Cardiac fibroblast (primary cell): ENCODE results near the gene ZNF22.
A peak's percentile ranks its signal among the peaks of the same experiment; 100 is the strongest.

ENCODE experiments used
- DNase-seq, 2 donors: peaks; one replicate each; pipeline versions ENCODE4 v3.0.0 to v3.0.0-alpha.2; 2010; ENCODE audit warnings: low read depth in 2 of 2
- H3K4me3 ChIP-seq, 2 donors: replicated peaks in 1 of 2; 1 replicate in 1 of 2; 2 replicates in 1 of 2; pipeline ENCODE4 v1.5.1; 2011; ENCODE audit warnings: low read depth in 2 of 2, low read length in 2 of 2, mild to moderate bottlenecking in 2 of 2, moderate library complexity in 1 of 2
- TF ChIP-seq, protein P1 (sequence below): IDR thresholded peaks from one replicate; pipeline ENCODE4 v1.5.1; 2011; ENCODE audit warnings: low read depth, mild to moderate bottlenecking, low read length, inconsistent platforms

ZNF22 gene

DNA sequence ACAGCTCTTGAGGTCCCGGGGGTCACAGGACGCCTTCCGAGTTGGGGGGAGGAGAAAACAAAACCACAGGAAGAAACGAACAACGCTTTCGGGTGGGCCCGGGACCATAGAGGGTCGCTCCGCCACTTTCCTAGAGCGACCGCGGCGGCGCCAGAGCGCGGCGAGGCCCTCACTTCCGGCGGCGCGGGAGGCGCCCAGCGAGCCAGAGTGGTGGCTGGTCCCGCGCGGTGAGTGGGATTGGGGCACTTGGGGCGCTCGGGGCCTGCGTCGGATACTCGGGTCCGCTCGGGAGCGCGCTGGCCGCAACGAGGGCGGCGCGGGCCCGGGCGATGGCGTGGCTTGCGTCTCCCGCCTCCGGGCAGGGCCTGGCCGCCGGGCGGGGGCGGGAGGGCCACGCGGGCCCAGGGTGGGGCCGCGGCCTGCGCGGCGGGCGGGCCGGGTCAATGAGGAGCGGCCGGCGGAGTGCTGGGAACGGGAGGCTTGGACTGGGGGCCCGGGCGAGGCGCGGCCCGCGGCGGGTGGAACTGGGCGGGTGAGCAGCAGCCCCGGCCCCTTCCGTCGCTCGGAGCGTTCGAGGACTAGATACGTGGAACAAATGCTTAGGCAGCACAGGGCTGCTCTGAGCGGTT is at the start of gene ZNF22:
Gene ZNF22, plus strand, starts transcription at position 172 of the 629 bp plus-strand sequence. CDS start 2,446 bp downstream, outside the sequence.
- DNase-seq: peak; percentile 70 to 79
- peak within 1 kb of the TSS; percentile 48 to 53 for H3K4me3 ChIP-seq
- TF ChIP-seq, protein P1, sequence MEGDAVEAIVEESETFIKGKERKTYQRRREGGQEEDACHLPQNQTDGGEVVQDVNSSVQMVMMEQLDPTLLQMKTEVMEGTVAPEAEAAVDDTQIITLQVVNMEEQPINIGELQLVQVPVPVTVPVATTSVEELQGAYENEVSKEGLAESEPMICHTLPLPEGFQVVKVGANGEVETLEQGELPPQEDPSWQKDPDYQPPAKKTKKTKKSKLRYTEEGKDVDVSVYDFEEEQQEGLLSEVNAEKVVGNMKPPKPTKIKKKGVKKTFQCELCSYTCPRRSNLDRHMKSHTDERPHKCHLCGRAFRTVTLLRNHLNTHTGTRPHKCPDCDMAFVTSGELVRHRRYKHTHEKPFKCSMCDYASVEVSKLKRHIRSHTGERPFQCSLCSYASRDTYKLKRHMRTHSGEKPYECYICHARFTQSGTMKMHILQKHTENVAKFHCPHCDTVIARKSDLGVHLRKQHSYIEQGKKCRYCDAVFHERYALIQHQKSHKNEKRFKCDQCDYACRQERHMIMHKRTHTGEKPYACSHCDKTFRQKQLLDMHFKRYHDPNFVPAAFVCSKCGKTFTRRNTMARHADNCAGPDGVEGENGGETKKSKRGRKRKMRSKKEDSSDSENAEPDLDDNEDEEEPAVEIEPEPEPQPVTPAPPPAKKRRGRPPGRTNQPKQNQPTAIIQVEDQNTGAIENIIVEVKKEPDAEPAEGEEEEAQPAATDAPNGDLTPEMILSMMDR: no peak

DNA sequence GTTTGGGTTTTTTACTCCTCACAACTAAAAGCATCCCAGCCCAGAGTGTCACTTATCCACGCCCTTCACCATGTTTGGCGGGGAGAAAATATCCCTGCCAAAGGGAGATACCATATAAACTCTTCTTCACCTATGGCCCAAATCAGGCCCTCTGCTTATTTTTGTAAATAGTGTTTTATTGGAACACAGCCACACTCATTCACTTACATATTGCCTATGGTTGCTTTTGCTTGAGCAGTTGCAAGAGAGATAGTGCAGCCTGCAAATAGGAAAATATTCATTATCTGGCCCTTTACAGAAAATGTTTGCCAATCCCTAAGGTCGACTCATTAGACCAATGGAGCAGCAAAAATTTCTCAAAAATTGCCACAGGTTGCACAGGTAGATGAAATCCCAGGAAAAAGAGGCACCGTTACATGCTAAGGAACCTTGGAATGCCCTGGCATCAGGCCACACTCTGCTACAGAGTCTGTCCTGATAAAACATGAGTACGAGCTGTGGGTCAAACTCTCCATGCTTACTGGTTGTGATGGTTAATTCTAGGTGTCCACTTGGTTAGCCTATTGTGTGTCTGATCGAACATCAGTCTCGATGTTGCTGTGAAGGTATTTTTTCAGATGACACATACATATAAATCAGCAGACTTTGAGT is 49.0 kb upstream of the ZNF22 start:
- TF ChIP-seq, protein P1: no peak
- H3K4me3 ChIP-seq: no peak overlapping the region
- DNase-seq: no peak

DNA sequence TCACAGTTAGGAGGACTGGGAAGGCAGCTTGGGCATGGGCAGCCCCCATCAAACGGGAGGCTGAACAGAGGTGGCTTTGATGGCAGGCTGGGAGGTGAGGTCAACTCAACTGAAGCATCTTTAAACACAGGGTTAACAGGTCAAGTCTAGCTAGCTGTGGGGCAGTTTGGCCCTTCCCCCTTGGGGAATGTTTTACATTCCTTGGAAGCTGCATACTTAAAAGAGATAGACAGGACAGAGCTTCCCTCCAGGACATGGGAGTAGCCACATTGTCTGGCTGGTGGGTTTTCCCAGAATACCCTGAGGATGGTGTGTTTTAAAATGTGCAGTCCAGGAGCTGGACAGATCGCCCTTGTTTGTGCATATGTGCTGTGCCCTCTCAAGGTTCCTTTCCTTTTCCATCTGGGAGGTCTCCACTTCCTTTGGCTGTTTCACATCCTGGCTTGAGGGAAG is 47.9 kb upstream of the ZNF22 start:
- no peak overlapping the region for H3K4me3 ChIP-seq
- TF ChIP-seq, protein P1: no peak
- DNase-seq: no peak

DNA sequence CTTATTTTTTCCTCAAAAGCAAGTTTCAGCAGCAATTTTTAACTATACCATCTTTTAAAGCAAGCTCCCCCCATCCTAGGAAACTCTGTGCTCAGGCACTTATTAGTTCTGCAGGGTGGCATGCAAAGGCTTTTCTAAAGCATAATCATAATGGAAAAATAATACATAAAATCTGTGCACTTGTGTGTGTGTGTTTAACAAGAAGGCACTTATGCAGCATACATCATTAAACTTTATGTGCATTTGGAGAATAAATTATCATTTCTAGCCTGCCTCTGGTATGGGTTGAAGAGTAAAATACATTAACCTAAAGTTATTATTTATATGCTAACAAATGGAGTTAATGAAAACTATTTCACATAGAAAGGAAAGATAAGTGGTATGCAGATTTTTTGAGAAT is 46.7 kb upstream of the ZNF22 start:
- no peak for DNase-seq
- TF ChIP-seq, protein P1: no peak
- no peak overlapping the region for H3K4me3 ChIP-seq

DNA sequence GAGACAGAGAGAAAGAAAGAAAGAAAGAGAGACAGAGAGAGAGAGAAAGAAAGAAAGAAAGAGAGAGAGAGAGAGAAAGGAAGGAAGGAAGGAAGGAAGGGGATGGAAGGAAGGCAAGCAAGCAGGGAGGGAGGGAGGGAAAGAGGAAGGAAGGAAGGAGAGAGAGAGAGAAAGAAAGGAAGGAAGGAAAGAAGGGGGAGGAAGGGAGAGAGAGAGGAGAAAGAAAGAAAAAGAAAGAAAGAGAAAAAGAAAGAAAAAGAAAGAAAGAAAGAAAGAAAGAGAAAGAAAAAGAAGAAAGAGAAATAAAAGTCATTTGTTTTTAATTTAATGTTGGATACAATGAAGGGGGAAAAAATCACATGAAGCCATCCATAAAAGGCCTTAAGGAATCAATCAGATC is 45.8 kb upstream of the ZNF22 start:
- TF ChIP-seq, protein P1: no peak
- no peak for DNase-seq
- H3K4me3 ChIP-seq: no peak overlapping the region

DNA sequence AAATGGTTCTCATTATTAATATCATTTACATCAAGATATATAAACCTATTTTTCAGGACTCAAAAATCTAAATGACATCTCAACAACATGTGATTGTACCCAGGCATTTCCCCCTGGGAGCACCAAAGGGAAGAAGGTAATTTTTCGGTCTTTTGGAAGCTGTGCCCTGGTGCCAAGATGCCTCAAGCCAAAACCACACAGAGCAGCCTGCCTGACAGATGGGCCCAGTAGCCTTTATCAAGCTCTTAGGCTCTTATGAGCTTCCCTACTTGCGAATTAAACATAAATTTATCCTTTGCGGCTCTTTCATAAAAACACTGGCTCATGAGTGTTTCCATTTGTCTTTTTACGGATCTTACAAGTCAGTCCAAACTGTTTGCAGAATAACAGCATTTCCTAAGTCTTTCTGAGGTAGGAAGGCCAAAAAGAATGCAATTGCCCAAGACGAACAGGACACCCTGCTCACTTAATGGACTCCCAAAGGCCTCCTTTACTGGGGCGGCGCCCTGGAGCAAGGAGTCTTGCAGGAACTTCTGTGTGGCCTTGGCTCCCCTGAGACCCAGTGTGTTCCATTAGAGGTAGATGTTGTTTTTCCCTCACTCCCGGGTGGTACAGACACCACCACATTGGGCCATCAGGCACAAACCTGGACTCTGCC is 45.2 kb upstream of the ZNF22 start:
- DNase-seq: no peak
- no peak overlapping the region for H3K4me3 ChIP-seq
- TF ChIP-seq, protein P1: no peak
